Measurements from ENCODE around the gene GALNT1.
A peak's percentile ranks its signal among the peaks of the same experiment; 100 is the strongest.

The GALNT1 gene

GRCh38 chr18:35694808-35695207 is 113.3 kb downstream of the GALNT1 start:
- no peak for DNase-seq (ENCODE audit: low read depth)
- no peak overlapping the region for H3K4me3 ChIP-seq (replicated peaks; ENCODE audit: low read depth, low read length)
- TF ChIP-seq CTCF (IDR thresholded peaks at IDR 0.05; ENCODE audit: low read length, missing control alignments) = no peak

GRCh38 chr18:35695384-35695783 is 113.8 kb downstream of the GALNT1 start:
- DNase-seq (ENCODE audit: low read depth) = no peak
- H3K4me3 ChIP-seq (replicated peaks; ENCODE audit: low read depth, low read length) = no peak overlapping the region
- TF ChIP-seq CTCF (IDR thresholded peaks at IDR 0.05; ENCODE audit: low read length, missing control alignments) = no peak

GRCh38 chr18:35695803-35696202 is 114.3 kb downstream of the GALNT1 start:
- H3K4me3 ChIP-seq (replicated peaks; ENCODE audit: low read depth, low read length) = no peak overlapping the region
- no peak for DNase-seq (ENCODE audit: low read depth)
- no peak for TF ChIP-seq CTCF (IDR thresholded peaks at IDR 0.05; ENCODE audit: low read length, missing control alignments)

GRCh38 chr18:35696307-35696706 is 114.8 kb downstream of the GALNT1 start:
- no peak overlapping the region for H3K4me3 ChIP-seq (replicated peaks; ENCODE audit: low read depth, low read length)
- DNase-seq (ENCODE audit: low read depth) = no peak
- TF ChIP-seq CTCF (IDR thresholded peaks at IDR 0.05; ENCODE audit: low read length, missing control alignments) = no peak

GRCh38 chr18:35697869-35698268 is 116.3 kb downstream of the GALNT1 start:
- DNase-seq (ENCODE audit: low read depth) = no peak
- H3K4me3 ChIP-seq (replicated peaks; ENCODE audit: low read depth, low read length) = no peak overlapping the region
- TF ChIP-seq CTCF (IDR thresholded peaks at IDR 0.05; ENCODE audit: low read length, missing control alignments) = no peak

- TF ChIP-seq CTCF (IDR thresholded peaks at IDR 0.05; ENCODE audit: low read length, missing control alignments) = no peak
- no peak overlapping the region for H3K4me3 ChIP-seq (replicated peaks; ENCODE audit: low read depth, low read length)
- DNase-seq (ENCODE audit: low read depth) = peak; percentile 6
These were observed 121.6 kb downstream of the GALNT1 start for GRCh38 chr18:35703043-35703688.

- no peak overlapping the region for H3K4me3 ChIP-seq (replicated peaks; ENCODE audit: low read depth, low read length)
- no peak for DNase-seq (ENCODE audit: low read depth)
- TF ChIP-seq CTCF (IDR thresholded peaks at IDR 0.05; ENCODE audit: low read length, missing control alignments) = no peak
These were observed 124.4 kb downstream of the GALNT1 start for GRCh38 chr18:35705988-35706387.
